Gastrocnemius medialis (tissue), 4 donors: ENCODE data around the gene ZSWIM1.
A peak's percentile ranks its signal among the peaks of the same experiment; 100 is the strongest.

Experiments
- CTCF ChIP-seq, 5 experiments: fragments of 450-650 bp in 3 of 5; fragments of 200-600 bp in 2 of 5; sonication (generic) in 2 of 5; IDR thresholded peaks in 4 of 5; conservative IDR thresholded peaks in 1 of 5; 1 replicate in 4 of 5; 2 replicates in 1 of 5; pipeline ENCODE4 v1.5.1; 2016 to 2019; ENCODE audit warnings: antibody characterized with exemption in 5 of 5, mild to moderate bottlenecking in 3 of 5, moderate library complexity in 3 of 5
- POLR2A ChIP-seq, 2 donors: fragments of 450-650 bp; IDR thresholded peaks; one replicate each; pipeline ENCODE4 v1.6.1; 2017; ENCODE audit warnings: antibody characterized with exemption in 2 of 2, mild to moderate bottlenecking in 2 of 2, moderate library complexity in 2 of 2

GRCh38 chr20:45857114-45857881, 23.7 kb upstream of the ZSWIM1 start, which contains the start of the genes ACOT8 and ZSWIM3:
- TF ChIP-seq CTCF (IDR thresholded peaks at IDR 0.05 in 4 of 5, conservative IDR thresholded peaks at IDR 0.05 in 1 of 5) (no peak), POLR2A (IDR thresholded peaks at IDR 0.05) (peak; percentile 69 to 76)
